Measurements from ENCODE around the gene REX1BD.

REX1BD gene

DNA sequence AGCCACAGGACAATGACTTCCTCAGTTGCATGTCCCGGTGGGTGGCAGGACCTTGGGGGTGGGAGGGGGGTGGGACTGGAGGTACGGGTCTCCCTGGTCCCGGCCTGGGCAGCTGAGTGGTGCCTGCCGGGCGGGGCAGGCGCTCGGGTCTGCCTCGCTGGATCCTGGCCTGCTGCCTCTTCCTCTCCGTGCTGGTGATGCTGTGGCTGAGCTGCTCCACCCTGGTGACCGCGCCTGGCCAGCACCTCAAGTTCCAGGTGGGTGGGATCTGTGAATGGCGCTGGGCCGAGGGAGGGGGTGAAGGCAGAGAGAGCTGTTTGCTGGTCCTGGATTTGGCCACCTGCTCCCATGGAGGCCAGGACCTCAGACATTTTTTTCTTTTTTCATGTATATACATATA, 29.6 kb downstream of the REX1BD start:
- DNase-seq: no peak

DNA sequence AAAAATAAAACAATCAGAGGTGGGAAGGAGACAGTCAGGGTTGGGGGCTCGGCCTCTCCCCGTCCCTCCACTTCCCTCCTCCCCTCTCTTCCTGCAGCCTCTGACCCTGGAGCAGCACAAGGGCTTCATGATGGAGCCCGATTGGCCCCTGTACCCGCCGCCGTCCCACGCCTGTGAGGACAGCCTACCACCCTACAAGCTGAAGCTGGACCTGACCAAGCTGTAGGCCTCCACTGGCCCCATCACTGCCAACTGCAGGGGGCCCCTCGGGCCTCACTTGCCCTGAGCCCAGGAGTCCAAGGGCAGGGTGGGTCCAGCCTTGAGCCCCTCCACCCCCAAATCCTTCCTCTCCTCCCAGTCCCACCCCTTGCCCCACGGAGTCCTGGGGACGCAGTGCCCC, 31.7 kb downstream of the REX1BD start:
- DNase-seq: no peak

DNA sequence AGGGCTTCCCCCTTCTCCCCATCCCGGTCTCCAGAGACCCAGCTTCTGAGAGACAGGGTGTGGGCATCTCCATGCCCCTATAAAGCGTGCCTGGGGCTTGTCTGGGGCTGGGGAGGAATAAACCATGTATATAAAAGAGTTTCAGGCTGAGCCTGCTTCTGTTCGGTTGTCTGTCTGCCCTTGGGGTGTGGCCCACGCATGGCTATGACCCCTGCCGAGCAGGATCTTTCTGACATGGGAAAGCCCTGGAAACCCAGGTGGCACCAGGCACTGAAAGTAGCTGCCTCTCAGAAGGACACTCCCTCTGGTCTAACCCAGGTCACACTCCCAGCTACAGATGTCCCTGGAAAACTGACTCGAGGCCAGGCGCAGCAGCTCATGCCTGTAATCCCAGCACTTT, 32.3 kb downstream of the REX1BD start:
- DNase-seq: no peak

DNA sequence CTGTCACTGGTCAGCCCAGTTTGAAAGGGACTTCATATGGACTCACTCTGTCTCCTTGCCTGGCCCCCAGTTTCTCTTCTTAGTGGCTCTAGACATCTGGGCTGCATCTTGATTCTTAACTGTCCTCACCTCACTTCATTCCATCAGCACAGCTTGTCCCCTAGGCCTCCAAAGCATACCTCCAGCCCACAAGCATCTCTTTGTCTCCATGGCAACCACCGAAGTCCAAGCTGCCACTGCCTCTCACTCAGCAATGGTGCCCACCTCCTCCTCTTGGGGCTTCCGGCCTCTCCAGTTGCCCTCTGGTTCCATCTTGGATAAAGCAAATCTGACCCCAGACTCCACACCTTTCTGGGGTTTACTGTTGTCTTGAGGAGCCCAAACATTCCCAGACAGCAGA, 38.3 kb downstream of the REX1BD start:
- DNase-seq: no peak

DNA sequence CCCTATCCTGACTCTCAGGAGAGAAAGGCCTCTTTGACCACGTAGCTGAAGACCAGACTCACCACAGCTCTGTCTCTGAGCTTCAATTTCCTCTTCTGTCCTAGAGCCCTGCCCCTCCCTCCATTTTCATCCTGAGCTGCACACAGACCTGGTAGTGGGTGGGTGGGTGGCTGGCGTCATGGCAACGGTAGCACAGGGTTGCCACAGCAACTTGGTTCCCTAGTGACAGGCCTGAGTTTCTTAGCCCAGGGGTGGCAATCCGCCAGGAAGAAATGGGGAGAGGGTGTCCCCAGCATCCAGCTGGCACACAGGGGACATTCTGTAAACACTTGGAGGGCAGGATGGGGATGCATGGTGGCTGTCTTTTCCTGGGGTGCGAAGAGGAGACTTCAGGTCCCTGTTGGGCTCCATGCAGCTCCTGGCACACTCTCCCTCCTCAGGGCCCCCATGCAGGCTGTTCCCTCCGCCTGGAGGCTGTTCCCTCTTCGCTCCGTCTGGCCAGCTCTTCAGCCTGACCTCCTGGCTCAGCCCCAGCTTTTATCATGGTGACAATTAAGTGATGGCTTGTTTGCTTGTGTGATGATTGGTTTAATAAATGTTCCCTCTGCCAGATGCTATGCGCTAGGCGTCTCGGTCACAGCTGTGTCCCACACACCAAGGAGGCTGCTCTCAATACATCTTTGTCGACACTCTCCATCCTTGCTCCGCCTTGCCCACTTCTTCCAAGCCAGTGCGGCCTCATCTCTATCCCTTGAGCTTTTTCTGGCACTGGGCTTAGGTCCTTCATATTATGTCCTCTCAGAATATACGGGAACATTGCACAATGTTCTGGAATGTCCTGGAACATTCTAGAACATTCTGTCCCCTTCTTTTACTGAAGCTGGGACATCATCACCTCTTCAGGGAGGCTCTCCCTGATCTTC, 40.8 kb downstream of the REX1BD start:
- DNase-seq: no peak

DNA sequence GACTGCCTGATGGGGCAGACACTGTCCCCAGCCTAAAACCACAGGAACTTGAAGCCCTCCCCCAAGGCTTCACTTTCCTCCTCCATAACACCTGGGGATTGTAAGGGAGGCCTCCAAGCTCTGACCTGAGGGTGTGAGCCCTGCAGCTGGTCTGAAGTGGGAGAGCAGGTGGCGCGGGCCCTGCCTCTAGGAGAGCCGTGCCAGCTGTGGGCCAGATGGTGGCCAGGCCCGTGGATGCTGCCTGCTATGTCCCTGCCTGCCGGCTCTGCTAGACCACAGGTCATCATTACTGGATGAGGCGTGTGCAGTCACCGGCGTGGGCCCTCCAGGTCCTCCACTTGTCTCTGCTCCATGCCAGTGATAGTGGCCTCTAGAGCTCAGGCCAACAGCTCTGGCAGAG, 44.7 kb downstream of the REX1BD start:
- DNase-seq: no peak

DNA sequence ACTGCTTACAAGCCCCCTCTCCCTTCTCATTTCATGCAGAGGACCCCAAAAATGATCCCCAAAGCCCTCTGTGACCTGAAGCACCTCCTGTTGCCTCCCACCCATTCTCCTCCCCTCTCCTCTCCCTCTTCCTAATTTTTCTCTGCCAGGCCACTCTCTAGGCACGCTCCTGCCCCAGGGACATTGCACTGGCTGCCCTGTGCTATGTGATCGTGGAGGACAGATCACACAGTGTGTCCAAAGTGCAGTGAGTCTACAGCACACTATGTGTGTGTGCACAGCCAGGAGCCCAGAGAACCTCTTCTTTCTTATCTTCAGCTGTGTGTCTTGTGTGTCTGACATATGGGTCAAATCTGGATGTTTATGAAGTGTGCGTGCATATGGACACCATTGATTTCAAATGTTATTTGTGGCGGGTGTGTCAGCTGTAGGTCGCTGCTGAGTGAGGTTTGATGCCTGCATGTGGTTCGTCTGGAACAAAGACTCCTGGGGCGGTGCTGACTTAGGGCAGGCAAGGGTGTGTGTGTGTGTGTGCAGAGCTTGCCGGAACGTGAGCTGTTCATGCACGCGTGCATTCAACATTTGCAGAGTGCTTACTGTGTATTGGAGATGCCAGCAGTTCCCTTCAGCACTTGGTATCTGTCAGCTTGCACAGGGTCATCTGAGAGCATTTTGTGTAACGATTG, 46.2 kb downstream of the REX1BD start:
- no peak for DNase-seq

DNA sequence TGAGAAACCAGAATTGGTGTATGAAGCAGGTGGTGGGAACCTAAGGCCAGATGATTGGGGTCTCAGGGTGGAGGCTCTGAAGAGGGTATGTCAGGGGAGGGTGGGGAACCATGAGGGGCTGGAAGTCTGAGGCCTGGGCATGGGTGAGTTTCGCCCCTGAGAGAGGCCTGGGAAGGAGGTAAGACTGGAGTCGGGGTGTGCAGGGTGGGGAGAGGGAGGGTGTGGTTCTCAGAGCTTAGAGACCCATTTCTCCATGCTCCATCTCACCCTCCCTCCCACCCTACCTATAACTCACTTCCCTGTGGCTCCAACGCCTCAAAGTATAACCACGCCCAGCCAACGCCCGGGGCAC, 47.2 kb downstream of the REX1BD start:
- no peak for DNase-seq

DNA sequence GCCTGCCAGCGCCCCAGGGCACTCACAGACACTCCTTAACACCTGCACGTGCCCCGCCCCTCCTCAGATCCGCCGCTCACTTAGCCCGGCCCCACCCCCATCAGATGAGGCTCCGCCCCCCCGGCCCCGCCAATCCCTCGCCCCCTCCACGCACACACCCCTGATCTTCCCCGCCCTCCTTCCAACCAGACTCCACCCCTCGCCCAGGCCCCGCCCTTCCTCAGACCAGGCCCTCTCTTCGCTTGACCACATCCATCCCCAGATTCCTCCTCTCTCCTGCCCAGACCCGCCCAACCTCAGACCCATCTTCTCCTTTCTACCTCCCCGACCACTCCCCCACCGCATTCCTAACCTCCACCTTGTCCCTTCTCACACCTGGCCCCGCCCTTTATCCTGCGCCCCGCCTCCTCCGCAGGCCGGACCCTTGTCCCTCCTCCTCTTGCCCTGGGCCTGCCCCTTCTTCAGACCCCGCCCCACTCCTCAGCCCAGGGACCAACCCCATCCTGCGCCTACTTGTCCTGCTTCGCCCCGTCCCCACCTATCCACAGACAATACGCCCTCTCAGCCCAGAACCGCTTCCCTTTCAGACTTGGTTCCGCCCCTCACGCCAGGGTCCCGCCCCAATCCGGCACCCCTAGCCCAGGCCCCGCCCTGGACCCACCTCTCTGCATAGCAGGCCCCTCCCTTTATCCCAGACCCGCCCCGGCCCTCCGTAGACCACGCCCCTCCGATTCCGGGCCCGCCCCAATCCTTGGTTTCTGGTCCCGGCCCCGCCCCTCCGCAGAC, 47.8 kb downstream of the REX1BD start:
- peak; percentile 98 for DNase-seq

DNA sequence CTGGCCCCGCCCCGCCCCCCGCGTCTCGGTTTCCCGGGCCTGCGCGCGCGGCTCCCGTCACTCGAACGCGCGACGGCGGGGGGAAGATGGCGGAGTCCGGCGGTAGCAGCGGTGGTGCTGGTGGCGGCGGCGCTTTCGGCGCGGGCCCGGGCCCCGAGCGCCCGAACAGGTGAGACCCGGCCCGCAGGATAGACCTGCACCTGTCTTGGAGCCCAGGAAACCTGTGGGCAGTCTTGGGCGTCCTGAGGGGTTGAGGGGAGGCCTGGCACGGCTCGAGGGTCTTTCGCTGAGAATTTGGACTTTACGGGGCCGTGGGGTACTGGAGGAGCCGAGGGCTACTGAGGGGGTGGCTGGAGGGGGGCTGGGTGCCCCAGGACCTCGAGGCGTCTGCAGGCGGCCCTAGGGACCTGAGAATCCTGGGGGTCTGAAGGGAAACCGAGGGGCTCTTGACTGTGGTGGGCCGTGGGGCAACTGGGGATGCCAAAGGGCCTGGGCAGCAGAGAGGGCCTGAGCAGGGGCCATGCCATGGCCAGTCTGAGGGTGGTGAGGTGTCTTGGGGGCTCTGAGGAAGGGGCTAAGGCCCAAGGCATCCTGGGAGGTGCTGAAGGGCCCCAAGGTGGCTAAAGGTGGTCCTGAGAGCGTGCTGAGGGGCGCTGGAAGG, 48.5 kb downstream of the REX1BD start, which contains the start of gene KLHL26:
TSS of gene KLHL26 (plus strand) at position 60 of the 661 bp plus-strand sequence. CDS start at position 87, 27 bp downstream.
- DNase-seq: no peak

DNA sequence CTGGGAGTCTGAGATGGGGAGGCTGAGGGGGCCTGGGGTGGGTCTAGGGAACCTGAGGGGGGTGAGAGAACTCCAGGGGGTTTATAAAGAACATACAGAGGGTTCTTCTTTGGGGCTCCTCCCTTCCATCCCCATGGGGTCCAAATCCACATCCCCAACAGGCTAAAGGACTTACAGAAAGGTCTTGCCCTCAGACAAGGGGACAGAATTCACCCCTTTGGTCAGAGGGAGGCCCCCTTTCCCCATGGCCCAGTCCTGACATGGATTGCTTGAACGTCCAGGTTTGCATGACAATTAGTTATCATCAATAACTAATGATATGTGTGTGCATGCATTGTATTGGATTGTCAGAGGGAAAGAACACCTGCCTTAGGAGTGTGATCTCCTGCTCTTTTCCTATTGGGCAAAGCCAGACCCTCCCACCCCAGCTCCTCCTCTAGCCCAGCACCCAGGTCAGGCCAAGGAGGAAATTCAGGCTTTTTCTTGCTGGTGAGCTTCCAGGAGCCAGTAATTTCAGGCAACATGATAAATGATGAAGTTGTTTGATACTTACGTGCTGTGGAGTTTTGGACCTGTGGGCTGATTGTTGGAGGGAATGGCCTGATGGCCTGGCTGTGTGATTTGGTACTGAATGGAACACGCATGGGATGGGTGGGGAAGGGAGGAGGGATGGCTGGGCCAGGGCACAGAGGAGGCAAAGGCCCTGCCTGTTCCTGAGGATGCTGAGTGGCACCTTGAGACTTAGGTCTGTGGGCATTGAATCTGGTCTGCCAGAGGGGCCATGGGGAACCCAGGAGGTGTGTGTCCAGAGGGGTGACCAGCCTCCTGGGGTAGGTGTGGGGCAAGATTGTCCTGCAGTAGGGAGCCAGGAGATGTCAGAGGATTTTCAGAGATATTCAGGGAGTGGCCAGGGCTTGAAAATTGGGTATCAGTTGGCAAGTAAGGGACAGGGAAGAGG, 49.4 kb downstream of the REX1BD start:
- no peak for DNase-seq

DNA sequence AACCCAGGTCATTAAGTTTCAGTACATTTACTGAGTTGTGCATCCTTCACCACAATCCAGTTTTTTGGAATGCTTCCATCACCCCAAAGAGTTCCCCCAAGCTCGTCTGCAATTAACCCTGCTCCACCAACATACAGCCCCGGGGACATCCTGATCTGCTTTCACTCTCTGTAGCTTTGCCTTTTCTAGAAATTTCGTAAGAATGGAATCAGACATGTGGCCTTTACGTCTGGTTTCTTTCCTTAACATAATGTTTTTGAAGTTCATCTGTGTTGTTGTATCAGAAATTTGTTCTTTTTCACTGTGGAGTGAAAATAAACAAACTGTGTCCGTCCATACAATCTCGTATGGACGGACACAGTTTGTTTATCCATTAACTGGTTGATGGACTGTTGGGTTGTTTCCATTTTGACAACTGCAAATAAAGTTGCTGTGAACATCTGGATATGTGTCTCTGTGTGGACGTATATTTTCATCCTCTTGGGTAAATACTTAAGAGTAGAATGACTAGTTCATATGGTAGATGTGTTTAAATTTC, 51.2 kb downstream of the REX1BD start:
- no peak for DNase-seq

All from activated naive CD4-positive, alpha-beta T cell treated with Interleukin-2 at 50 U/mL for 16 hours (primary cell).